HG02678 (cell line): ENCODE data around the gene CCNB3.
"Not testable (repeated sequence)": the region's sequence is repeated elsewhere in the genome, so short reads cannot be mapped to it uniquely, and the experiment has no call there.

ENCODE experiments used
- ATAC-seq: cut with Tn5 transposase; IDR thresholded peaks from one replicate; pipeline ENCODE4 v1.9.1; 2021; ENCODE audit warnings: mild to moderate bottlenecking, moderate library complexity; ENCODE audit not compliant: unreplicated experiment

Gene CCNB3, protein sequence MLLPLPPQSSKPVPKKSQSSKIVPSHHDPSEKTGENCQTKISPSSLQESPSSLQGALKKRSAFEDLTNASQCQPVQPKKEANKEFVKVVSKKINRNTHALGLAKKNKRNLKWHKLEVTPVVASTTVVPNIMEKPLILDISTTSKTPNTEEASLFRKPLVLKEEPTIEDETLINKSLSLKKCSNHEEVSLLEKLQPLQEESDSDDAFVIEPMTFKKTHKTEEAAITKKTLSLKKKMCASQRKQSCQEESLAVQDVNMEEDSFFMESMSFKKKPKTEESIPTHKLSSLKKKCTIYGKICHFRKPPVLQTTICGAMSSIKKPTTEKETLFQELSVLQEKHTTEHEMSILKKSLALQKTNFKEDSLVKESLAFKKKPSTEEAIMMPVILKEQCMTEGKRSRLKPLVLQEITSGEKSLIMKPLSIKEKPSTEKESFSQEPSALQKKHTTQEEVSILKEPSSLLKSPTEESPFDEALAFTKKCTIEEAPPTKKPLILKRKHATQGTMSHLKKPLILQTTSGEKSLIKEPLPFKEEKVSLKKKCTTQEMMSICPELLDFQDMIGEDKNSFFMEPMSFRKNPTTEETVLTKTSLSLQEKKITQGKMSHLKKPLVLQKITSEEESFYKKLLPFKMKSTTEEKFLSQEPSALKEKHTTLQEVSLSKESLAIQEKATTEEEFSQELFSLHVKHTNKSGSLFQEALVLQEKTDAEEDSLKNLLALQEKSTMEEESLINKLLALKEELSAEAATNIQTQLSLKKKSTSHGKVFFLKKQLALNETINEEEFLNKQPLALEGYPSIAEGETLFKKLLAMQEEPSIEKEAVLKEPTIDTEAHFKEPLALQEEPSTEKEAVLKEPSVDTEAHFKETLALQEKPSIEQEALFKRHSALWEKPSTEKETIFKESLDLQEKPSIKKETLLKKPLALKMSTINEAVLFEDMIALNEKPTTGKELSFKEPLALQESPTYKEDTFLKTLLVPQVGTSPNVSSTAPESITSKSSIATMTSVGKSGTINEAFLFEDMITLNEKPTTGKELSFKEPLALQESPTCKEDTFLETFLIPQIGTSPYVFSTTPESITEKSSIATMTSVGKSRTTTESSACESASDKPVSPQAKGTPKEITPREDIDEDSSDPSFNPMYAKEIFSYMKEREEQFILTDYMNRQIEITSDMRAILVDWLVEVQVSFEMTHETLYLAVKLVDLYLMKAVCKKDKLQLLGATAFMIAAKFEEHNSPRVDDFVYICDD (N-terminal part only)

DNA sequence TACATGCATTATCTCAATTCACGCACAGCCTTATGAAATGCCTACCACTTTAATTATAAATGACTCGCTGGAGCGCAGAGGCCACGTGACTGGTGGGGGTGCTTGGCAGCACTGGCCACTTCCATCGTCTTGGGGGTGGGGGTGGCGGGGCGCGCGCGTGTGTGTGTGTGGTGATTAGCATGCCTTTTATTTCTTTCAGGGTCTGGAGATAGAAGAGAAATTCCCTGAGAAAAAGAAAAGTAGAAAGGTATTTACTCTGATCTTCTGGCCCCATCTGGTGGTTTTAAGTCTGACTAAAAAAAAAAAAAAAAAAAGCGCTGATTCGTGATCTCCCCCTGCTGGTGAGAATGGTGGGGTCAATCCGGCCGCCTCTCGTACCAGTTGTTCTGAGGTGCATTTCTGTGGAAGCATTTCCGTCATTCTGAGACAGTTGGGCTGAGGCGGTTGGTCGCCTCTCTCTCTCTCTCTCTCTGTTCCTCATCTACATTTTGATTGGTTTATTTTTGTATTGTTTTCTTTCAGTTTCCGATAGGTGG is at the start of gene CCNB3:
TSS of gene CCNB3 (plus strand) at position 402 of the 536 bp plus-strand sequence. CDS start 80,399 bp downstream, outside the sequence.
- ATAC-seq, result peak; percentile 97

DNA sequence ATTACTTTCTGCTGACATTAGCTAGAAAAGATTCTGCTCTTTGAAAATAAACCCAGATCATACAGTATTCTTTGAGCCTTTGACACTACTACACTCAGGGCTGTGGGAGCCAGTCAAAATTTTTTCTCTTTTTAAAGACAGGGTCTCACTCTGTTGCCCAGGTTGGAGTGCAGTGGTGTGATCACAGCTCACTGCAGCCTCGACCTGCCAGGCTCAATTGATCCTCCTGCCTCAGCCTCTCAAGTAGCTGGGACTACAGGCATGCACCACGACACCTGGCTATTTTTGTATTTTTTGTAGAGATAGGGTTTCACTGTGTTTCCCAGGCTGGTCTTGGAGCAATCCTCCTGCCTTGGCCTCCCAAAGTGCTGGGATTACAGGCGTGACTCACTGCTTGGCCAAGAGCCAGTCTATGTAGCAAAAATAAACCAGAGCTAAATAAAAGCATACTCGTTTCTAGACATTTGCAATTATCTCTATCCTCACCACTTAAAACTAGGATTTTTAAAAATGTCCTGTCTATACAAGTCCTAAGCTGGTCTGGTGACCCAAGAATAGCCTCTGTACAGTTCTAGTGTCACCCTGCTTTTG is 46.9 kb upstream of the CCNB3 start:
- ATAC-seq, result no peak

DNA sequence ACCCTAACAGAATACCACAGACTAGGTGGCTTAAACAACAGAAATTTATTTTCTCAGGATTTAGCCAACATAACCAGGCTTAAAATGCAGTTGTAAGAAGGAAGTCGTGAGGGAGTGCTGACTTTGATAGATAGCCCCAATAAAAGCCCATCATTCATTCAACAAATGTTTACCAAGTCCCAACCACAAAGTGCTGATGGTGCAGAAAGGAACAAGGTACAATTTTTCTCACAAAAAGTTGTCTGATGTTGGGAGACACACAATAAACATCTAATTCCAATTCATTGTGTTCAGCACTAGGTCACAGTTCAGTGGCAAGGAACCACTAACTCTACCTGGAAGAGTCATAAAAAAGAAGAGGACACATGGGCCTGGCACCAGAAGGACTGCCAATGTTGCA is 46.0 kb upstream of the CCNB3 start:
- no peak for ATAC-seq

DNA sequence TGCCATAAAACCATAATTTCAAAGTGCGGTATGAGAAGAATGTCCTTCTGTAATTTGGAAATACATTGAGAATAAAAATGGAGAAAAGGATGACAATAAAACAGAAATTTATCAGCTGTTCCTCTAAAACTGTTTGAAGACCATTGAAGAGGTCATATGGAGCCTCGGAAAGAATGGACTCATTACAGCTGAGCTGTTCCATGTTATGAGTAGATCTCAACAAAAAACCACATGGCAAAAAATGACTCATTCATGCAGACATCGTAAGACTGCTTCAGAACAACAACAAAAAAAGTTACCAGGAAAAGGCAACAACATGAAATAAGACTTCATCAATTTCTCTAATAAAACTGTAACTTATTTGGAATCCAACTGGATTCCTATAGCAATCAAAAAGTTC is 43.4 kb upstream of the CCNB3 start:
- ATAC-seq, result no peak

DNA sequence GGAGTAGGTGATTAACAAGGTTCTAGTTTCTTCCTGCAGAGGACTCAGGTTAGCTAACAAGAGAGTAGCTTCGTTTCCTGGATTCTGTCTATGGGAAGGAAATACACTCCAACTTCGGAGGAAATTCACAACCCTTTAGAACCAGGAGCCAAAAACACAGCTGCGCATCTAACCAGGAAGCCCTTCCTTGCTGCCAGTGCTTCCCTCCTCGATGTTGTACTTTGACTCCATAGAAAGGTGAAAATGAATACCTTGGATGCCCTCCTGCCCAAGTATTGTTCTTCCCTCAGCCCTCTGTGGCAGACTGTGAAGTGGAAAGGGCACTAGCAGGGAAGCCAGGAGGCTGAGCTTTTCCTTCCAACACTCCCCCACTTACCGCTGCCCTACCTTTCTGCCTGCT is 38.8 kb upstream of the CCNB3 start:
- no peak for ATAC-seq

DNA sequence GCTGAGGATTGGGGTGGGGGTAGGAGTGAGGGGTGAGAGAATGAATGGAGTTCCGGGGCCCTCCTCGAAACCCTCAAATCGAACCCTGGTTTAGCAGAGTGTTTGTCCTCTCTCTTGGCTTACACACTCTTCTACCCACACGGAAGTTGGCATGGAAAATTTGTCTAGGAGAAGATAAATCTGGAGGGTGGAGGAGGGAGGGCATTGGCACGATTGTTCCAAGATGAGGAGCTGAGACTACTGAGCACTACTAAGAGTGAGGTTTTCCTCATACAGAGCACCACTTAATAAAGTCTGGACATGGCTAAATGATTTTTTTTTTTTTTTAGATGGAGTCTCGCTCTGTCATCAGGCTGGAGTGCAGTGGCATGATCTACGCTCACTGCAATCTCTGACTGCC is 37.2 kb upstream of the CCNB3 start:
- no peak for ATAC-seq

DNA sequence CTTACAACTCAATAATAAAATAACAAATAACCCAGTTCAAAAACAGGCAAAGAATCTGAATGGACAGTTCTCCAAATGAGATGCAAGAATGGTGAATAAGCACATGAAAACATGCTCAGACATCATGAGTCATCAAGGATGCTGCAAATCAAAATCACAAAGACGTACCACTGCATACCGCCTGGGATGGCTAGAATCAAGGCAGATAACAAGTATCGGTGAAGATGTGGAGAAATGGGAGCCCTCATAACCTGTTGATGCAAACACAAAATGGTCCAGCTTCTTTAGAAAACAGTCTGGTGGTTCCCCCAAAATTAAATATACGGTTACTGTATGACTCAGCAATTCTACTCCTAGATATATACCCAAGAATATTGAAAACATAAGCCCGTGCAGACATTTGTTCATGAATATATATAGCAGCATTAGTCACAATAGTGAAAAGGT is 36.3 kb upstream of the CCNB3 start:
- peak; percentile 55 for ATAC-seq

DNA sequence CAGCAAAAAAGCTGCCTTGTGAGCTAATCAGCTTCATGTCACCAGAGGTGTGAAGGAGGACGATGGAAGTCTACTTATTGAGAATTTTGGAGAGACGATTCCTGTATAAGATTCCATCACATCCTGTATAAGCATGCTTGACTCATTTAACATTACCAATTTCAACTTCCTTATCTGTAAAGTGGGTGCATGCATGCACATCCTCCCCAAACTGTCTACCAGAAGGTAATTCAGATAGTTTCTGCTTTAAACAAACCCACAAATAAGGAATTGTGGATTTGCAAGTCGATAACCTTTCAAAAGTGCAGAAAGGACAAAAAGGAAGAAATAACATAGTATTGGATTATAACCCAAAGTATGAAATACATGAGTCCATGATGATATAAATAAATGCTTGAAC is 34.8 kb upstream of the CCNB3 start:
- ATAC-seq, result no peak

DNA sequence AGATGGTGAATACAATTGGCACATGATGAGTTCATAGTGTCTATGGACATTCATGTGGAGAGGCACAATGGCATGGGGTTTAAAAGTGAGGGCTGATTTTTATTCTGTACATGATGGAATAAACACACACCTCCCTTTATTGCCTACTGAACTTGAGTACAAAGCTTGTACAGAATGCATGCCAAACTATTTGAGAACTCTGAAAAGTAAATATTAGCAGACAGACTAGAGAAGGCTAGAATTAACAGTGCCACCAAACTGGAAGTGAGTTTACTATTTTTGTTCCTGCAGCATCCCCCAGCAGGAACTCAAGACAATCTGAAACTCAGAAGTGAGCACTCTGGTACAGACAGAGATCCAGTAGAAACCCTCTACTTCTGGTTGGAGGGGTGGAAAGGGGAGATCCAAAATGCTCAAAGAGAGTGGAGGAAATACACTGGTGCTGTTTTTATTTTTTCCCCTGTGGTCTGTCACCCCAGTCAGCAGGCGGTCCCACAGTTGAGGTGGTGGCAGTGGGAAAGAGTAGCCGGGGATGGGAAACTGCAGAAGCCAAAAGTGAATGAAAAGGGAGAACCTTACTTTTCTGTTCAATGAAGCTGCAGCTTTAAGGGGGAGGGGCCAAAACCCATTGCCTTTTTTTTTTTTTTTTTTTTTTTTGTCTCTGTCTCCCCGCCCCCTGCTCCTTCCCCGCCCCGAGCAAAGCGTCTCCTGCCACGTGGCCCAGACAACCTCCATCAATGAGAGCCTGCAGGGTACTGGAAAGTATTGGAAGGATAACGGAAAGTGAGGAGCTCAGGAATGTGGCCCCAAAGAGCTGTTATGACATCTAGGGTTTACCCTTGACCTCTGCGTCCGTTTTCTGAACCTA is 24.3 kb upstream of the CCNB3 start:
- no peak for ATAC-seq

DNA sequence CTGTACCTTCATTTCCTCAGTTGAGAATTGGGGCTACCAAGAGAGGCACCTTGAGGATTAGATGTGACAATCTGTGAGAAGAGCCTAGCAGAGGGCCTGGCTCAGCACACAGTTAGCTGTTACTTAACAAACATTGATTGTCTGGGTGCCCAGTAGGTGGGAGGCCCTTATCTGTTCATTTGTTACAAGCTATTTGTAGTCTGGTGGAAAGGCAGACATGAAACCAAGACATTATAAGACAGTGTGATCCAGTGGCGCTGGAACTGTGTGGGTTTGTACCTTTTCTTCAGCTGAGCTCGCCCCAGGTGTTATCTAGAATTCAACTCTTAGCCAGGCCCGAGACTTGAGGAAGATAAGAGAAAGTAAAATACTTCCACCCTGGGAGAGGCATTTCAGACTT is 20.7 kb upstream of the CCNB3 start:
- no peak for ATAC-seq

DNA sequence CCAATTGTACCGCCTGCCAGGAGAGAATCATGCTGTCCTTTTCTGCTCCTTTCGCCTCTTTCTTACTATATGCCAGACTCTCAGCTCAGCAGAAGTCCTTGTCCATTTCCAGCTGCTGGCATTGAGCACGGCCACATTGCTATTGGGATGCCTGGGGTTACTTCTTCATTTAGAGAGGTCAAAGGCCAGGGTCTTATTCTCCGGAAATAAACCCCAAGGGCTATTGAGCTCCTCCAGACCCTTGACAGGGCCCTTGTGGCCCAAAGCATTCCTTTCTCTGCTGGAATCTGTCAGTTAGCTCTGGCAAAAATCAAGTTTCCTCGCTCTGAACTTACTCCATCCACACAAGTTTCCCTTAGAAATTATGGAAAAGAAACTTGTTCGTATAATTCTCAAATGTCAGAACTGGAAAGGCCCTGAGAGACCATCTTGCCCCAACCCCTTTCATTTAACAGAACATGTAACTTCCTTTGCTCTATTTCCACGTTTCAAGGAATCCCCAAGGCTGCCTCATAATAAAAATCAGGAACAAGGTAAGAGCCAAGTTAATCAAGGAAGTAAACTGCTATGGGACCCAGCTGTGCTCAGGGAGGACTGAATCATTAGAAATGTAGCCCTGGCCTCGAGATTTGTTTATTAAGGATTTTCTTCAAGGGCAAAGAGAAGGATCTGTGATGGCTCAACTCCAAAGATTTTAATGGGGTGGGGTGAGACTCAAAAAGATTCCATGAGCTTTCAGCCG is 15.5 kb upstream of the CCNB3 start:
- no peak for ATAC-seq

DNA sequence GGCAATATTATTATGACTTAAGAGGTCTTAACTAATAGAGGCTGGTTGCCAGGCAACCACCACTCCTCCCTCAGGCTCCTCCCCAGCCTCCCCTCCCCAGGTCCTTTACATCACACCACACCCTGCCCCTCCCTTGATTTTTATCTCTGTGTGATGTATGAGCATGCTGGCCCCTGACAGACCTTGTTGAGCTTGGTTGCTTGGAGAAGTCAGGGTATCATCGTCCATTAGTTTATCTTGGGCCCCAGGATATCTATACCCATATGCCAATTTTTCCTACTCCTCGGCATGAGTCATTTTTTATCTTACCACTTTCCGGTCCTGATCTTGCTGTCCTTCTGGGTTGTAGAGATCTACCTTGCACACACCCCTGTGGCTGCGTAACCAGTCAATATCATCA is 6.2 kb upstream of the CCNB3 start:
- no peak for ATAC-seq

DNA sequence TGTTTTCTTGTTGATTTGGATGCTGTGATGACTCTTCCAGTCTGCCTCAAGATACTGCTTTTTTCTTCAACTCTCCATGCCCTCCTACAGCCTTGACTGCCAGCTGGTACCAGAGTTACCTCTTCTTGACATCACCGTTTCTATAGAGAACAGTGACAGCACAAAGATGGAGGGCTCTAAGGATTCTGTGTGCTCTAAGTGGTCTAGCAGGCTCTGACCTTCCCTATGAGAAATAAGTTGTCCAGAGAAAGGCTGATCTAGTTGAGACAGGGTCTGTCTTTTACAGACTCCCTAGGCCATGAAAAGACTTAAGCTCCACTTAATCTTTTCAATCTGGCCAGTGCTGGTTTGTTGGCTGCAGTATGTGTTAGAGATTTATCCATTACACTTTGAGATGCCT is 3.7 kb upstream of the CCNB3 start, which contains the start of gene AKAP4:
TSS of gene AKAP4 (minus strand) at position 101 of the 400 bp plus-strand sequence. CDS start 118 bp downstream, outside the sequence.
- ATAC-seq, result no peak

DNA sequence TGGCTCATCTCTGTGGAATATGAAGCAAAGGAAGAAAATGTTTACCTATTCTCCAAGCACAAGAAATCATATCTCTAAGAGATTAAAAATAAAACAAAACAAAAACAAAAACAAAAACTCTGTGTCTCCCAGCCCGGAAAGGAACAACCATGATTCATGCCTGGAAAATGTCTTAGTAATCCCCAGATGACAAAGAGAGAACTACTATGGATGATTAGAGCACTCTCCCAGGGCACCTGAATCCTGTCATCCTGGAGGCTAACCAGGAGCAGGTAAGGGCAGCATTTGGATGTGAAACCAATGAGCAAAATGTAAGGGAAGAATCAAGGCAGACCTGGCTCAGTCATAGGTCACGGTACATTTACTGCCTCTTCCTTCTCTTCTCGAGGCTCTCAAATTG is 2.0 kb upstream of the CCNB3 start:
- ATAC-seq, result no peak

DNA sequence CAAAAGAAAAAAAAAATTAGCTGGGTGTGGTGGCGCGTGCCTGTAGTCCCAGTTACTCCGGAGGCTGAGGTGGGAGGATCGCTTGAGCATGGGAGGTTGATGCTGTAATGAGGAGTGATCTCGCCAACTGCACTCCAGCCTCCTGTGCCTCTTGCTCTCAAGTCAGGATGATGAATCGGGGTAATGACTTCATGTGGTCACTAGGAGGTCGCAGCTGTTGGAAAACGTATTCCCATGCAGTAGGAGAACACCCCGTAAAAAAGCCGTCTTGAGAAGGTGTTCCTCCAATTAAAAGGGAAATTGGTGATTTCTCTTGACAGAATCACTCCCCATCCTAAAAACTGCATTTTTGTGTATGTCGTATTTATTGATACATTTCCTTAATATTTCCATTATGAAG is 2.2 kb downstream of the CCNB3 start:
- no peak for ATAC-seq

DNA sequence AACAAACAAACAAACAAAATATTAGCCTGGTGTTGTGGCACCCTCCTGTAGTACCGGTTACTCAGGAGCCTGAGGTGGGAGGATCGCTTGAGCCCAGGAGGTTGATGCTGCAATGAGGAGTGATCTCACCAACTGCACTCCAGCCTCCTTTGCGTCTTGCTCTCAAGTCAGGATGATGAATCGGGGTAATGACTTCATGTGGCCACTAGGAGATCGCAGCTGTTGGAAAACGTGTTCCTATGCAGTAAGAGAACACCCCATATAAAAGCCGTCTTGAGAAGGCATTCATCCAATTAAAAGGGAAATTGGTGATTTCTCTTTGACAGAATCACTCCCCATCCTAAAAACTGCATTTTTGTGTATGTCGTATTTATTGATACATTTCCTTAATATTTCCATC is 6.9 kb downstream of the CCNB3 start:
- no peak for ATAC-seq

DNA sequence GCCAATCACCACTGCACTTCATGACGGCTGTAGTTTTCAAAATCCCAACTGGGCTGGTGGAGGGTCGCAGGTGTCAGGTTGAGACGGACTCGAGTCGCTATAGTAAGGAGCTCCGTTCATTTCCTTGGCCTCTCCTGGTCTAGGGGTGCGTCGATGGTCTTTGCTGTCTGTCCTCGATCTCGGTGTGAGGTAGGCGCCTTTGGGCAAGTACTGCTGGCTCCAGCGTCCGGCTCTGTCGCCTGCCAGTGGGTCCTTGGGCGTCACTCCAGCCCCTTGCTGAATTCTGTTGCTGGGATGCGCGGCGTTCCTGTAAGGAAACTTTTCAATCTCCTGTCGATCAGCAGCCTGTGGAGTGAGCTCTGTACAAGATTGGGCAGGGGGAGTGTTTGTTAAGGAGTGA is 76.7 kb downstream of the CCNB3 start:
- ATAC-seq, result no peak

DNA sequence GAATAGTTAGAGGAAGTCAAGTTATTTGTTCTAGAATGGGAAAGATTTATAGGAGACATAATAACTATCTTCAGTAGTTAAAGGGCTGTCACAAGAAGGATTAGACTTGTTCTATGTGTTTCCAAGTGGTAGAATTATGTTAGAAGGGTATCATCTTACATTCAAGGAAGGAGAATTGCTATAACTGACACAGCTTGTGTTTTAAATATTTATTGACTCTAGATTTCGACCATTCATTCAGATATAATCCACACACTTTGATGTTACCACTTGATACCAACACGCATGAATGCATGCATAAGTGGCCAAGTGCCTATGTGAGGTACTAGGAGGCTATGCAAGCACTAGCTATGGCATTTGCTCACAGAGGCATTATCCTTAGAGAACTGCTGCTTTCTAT is 122.7 kb downstream of the CCNB3 start:
- ATAC-seq, result no peak

DNA sequence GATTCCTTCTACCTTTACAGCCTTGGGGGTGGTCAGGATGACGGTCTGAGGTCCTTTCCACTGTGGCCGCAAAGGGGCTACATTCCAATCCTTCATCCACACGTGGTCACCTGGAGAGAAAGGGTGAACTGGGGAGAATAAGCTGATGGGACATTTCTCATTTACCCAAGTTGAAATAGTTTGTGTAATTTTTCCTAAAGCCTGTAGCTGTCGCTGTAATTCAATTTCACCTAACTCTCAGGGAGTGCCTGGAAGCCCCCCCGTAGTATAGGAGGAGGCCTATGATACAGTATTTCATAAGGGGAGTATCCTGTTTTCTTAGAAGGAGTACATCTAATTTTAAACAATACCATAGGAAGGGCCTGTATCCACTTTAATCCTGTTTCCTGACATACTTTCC is 128.1 kb downstream of the CCNB3 start:
- not testable (repeated sequence) for ATAC-seq
